Thoracic aorta (tissue), 2 donors: ENCODE results near the gene FOXO3. TPM values are rescaled to one million over a fixed set of nuclear protein-coding genes. Genes with fewer than 3 reads are reported as not detected.

Experiments
- ATAC-seq: fragments of 150-250 bp; one replicate; pipeline ENCODE4 v1.8.0; 2017; ENCODE audit warnings: low read depth; ENCODE audit not compliant: insufficient number of reproducible peaks, low FRiP score
- DNase-seq: peaks from one replicate; pipeline ENCODE4 v3.0.0-alpha.2; 2020; ENCODE audit warnings: low spot score
- H3K27ac ChIP-seq, 2 donors: fragments of 200-600 bp; sonication (generic); 1 replicate in 1 of 2; 2 replicates in 1 of 2; pipeline ENCODE4 v1.5.1; 2016; ENCODE audit warnings: mild to moderate bottlenecking in 2 of 2, moderate library complexity in 2 of 2
- H3K27me3 ChIP-seq: fragments of 200-600 bp; sonication (generic); replicated peaks from 2 replicates; pipeline ENCODE4 v1.6.0; 2016; ENCODE audit warnings: mild to moderate bottlenecking; ENCODE audit not compliant: insufficient read depth
- H3K36me3 ChIP-seq: fragments of 200-600 bp; sonication (generic); one replicate; pipeline ENCODE4 v1.5.1; 2016
- H3K4me1 ChIP-seq, 2 donors: fragments of 200-600 bp; sonication (generic); 1 replicate in 1 of 2; 2 replicates in 1 of 2; pipeline versions ENCODE4 v1.5.1 to v1.6.0; 2016; ENCODE audit warnings: low read depth in 2 of 2, mild to moderate bottlenecking in 1 of 2; ENCODE audit not compliant: control insufficient read depth in 1 of 2
- H3K4me3 ChIP-seq: fragments of 200-600 bp; sonication (generic); 2 replicates; pipeline ENCODE4 v1.5.1; 2016; ENCODE audit warnings: mild to moderate bottlenecking
- H3K9me3 ChIP-seq: fragments of 200-600 bp; sonication (generic); 2 replicates; pipeline ENCODE4 v1.5.1; 2016
- CTCF ChIP-seq: fragments of 200-600 bp; sonication (generic); IDR thresholded peaks from one replicate; pipeline ENCODE4 v1.5.1; 2019; ENCODE audit warnings: antibody characterized with exemption
- total RNA-seq, 2 donors: library from RNA; depleted of rRNA; stranded (reverse); fragments of >200 nt; gene quantifications; one replicate each; pipeline versions ENCODE4 v1.1.0 to v1.2.3, GENCODE V29; 2016

Gene FOXO3
- total RNA-seq, 2 donors from 2014 or later: 106 to 149 TPM

DNA sequence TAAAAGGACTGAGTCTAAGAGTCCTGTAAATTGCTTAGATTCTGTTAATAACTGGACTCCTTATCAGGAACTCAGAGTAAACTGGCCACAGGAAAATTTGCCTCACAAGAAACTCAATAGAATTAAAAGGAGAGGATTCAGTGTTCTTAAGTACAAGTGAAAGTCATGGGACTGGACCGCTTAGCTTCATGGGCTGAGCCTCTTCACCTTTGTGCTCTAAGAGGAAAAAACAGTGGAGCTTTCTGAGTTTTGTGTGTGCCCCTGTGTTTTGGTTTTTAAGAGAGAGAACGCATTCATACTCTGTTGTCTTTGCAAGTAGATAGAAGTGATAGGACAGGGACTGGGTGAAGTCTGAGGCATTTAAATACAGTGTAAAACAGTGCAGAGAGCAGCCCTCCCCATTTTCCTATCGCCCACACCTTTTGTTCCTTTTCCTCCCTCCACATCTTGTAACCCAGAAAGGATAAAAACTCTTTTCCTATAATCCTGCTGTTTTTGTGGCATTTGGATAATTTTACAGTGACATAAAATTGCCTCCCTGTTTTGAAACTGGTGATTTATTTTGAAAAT lies 49.6 kb downstream of the FOXO3 start:
- Histone ChIP-seq H3K27ac (peak overlapping the region in 1 of 2 donors; percentile 1), H3K27me3 (no peaks in the 10 kb centered on the region), H3K4me3 (no peak overlapping the region), H3K4me1 (peaks cover 59 to 89% of the 10 kb centered on the region in 2 donors), H3K36me3 (no peaks in the 10 kb centered on the region), H3K9me3 (peaks cover 7% of the 10 kb centered on the region)
- ATAC-seq: no peak
- DNase-seq: no peak
- no peak for TF ChIP-seq CTCF

- no peak for DNase-seq
- Histone ChIP-seq H3K9me3 (peaks cover 7% of the 10 kb centered on the region), H3K4me1 (peaks cover 57 to 89% of the 10 kb centered on the region in 2 donors), H3K27ac (peak overlapping the region in 1 of 2 donors; percentile 1), H3K27me3 (no peaks in the 10 kb centered on the region), H3K36me3 (no peaks in the 10 kb centered on the region), H3K4me3 (no peak overlapping the region)
- no peak for TF ChIP-seq CTCF
- ATAC-seq: no peak
Measured at GRCh38 chr6:108610957-108611586, 50.4 kb downstream of the FOXO3 start.

DNA sequence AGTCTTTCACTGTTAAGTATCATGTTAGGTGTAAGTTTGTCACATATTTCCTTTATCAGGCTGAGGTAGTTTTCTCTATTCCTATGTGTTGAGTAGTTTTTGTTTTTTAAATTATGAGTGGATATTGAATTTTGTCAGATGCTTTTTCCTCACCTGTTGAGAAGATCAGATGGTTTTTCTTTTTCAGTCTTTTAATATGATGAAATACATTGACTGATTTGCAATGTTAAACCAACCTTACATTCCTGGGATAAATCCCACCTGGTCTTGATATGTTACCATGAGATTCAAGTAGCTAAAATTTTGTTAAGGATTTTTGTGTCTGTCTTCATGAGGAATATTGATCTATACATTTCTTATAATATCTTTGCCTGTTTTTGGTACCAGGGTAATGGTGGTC lies 52.1 kb downstream of the FOXO3 start:
- no peak for TF ChIP-seq CTCF
- ATAC-seq (no peak), DNase-seq (no peak)
- H3K4me3 ChIP-seq: no peak overlapping the region
- no peak overlapping the region for H3K27ac ChIP-seq
- peaks cover 62 to 89% of the 10 kb centered on the region in 2 donors for H3K4me1 ChIP-seq
- peaks cover 7% of the 10 kb centered on the region for H3K9me3 ChIP-seq
- H3K36me3 ChIP-seq: no peaks in the 10 kb centered on the region
- H3K27me3 ChIP-seq: no peaks in the 10 kb centered on the region

DNA sequence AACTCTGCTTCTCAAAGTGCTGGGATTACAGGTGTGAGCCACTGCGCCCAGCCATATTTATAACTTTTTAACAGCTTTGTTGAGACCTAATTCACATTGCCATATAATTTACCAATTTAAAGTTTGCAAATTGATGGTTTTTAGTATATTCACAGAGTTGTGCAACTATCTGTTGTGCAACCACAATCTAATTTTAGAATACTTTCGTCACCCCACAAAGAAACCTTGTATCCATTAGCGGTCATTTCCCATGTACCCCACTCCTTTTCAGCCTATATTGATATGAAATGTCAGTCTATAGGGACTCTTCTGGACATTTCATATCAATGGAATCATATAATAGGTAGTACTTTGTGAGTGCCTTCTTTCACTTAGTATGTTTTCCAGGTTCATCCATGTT lies 55.8 kb downstream of the FOXO3 start:
- peaks cover 67 to 89% of the 10 kb centered on the region in 2 donors for H3K4me1 ChIP-seq
- no peaks in the 10 kb centered on the region for H3K36me3 ChIP-seq
- ATAC-seq: no peak
- H3K4me3 ChIP-seq: no peak overlapping the region
- peak overlapping the region in 1 of 2 donors; percentile 13 for H3K27ac ChIP-seq
- peaks cover 7% of the 10 kb centered on the region for H3K9me3 ChIP-seq
- no peak for DNase-seq
- no peaks in the 10 kb centered on the region for H3K27me3 ChIP-seq
- no peak for TF ChIP-seq CTCF

GRCh38 chr6:108616973-108617372 lies 56.3 kb downstream of the FOXO3 start:
- Histone ChIP-seq H3K36me3 (no peaks in the 10 kb centered on the region), H3K4me3 (no peak overlapping the region), H3K4me1 (peaks cover 72 to 89% of the 10 kb centered on the region in 2 donors), H3K27me3 (no peaks in the 10 kb centered on the region), H3K9me3 (peaks cover 7% of the 10 kb centered on the region), H3K27ac (peak overlapping the region in 1 of 2 donors; percentile 13)
- no peak for TF ChIP-seq CTCF
- DNase-seq: no peak
- ATAC-seq: no peak
